DND-41 (cell line): Measurements from ENCODE around the gene AUTS2.

Experiments used
- ATAC-seq: fragments of 200-7000 bp; cut with Tn5 transposase; 3 replicates; pipeline ENCODE4 v1.9.1; 2021; ENCODE audit warnings: low read depth; ENCODE audit not compliant: insufficient read depth
- DNase-seq: peaks from one replicate; pipeline ENCODE4 v3.0.0-alpha.2; 2020
- H2AFZ ChIP-seq: 2 replicates; pipeline ENCODE4 v1.6.0; 2012; ENCODE audit warnings: low read depth, low read length
- H3K27ac ChIP-seq: 2 replicates; pipeline ENCODE4 v1.5.1; 2012; ENCODE audit warnings: low read length, inconsistent platforms
- H3K27me3 ChIP-seq: fragments of 200-600 bp; sonication (generic); 2 replicates; pipeline ENCODE4 v1.6.0; 2012; ENCODE audit warnings: low read length, mild to moderate bottlenecking, inconsistent platforms; ENCODE audit not compliant: insufficient read depth, poor library complexity
- H3K36me3 ChIP-seq: 2 replicates; pipeline ENCODE4 v1.5.1; 2012; ENCODE audit warnings: low read length, inconsistent platforms; ENCODE audit not compliant: insufficient read depth
- H3K4me1 ChIP-seq: 2 replicates; pipeline ENCODE4 v1.5.1; 2012; ENCODE audit warnings: mild to moderate bottlenecking, low read length; ENCODE audit not compliant: insufficient read depth
- H3K4me2 ChIP-seq: 2 replicates; pipeline ENCODE4 v1.6.0; 2012; ENCODE audit warnings: mild to moderate bottlenecking, moderate library complexity, low read length, inconsistent platforms; ENCODE audit not compliant: insufficient read depth
- H3K4me3 ChIP-seq, 2 experiments: fragments of 200-600 bp in 1 of 2; shearing (Covaris generic) in 1 of 2; 2 replicates each; pipeline ENCODE4 v1.5.1; 2012 to 2016; ENCODE audit warnings: inconsistent platforms in 2 of 2, low read length in 2 of 2, mild to moderate bottlenecking in 2 of 2, low read depth in 1 of 2, moderate library complexity in 1 of 2
- H3K79me2 ChIP-seq: 2 replicates; pipeline ENCODE4 v1.6.0; 2012; ENCODE audit warnings: low read length, inconsistent platforms; ENCODE audit not compliant: insufficient read depth
- H3K9ac ChIP-seq: 2 replicates; pipeline ENCODE4 v1.6.0; 2012; ENCODE audit warnings: low read depth, mild to moderate bottlenecking, inconsistent platforms, low read length, moderate library complexity
- H3K9me3 ChIP-seq: 2 replicates; pipeline ENCODE4 v1.5.1; 2012; ENCODE audit warnings: low read length, moderate library complexity, mild to moderate bottlenecking, inconsistent platforms; ENCODE audit not compliant: insufficient read depth, severe bottlenecking
- H4K20me1 ChIP-seq: 2 replicates; pipeline ENCODE4 v1.6.0; 2012; ENCODE audit warnings: low read length; ENCODE audit not compliant: insufficient read depth
- EZH2 ChIP-seq: IDR thresholded peaks from 3 replicates; pipeline ENCODE4 v1.6.1; 2012; ENCODE audit warnings: borderline replicate concordance, low read depth, mild to moderate bottlenecking, moderate library complexity, low read length, inconsistent platforms; ENCODE audit not compliant: severe bottlenecking
- TF ChIP-seq, protein P1 (sequence below): IDR thresholded peaks from 2 replicates; pipeline ENCODE4 v1.5.1; 2012; ENCODE audit warnings: borderline replicate concordance, low read length, moderate library complexity, mild to moderate bottlenecking; ENCODE audit not compliant: poor library complexity, severe bottlenecking; ENCODE audit errors: extremely low read depth

AUTS2 gene

DNA sequence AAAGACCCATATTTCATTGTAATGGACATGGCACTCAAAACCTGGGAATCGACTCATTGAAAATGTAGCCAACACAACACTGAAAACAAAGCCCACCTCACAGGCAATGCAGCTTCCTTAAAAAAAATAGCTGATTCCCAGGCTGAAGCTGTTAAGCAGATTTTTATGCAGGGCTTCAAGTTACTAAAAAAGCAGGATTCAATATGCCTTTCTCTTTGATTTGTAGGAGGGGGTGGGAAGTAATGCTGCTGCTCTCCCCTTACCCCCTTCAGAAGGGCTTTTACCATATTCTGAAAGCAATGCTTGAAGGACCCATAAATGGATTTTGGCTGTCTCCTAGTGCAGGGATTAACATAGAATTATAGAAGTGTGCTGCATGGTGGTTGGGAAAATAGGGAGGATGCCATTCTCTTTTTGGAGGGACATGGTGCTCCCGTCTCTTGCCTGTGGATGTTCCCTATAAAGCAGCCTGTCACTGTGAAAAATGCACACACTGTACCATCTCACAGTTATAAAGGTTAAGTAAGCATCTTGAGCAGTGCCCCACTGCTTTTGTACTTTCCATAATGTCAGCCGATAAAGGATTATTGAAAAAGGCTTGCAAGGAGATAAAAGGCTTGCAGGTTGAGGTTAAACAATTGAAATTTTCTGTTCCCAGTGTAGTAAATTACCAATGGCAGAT, 262.8 kb downstream of the AUTS2 start:
- no peak overlapping the region for H3K9ac ChIP-seq
- no peaks in the 10 kb centered on the region for H3K27me3 ChIP-seq
- TF ChIP-seq, protein P1, sequence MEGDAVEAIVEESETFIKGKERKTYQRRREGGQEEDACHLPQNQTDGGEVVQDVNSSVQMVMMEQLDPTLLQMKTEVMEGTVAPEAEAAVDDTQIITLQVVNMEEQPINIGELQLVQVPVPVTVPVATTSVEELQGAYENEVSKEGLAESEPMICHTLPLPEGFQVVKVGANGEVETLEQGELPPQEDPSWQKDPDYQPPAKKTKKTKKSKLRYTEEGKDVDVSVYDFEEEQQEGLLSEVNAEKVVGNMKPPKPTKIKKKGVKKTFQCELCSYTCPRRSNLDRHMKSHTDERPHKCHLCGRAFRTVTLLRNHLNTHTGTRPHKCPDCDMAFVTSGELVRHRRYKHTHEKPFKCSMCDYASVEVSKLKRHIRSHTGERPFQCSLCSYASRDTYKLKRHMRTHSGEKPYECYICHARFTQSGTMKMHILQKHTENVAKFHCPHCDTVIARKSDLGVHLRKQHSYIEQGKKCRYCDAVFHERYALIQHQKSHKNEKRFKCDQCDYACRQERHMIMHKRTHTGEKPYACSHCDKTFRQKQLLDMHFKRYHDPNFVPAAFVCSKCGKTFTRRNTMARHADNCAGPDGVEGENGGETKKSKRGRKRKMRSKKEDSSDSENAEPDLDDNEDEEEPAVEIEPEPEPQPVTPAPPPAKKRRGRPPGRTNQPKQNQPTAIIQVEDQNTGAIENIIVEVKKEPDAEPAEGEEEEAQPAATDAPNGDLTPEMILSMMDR: no peak
- TF ChIP-seq EZH2: no peak
- DNase-seq: no peak
- no peaks in the 10 kb centered on the region for H3K36me3 ChIP-seq
- H2AFZ ChIP-seq: no peak overlapping the region
- no peak overlapping the region for H3K4me3 ChIP-seq
- no peaks in the 10 kb centered on the region for H3K4me1 ChIP-seq
- H3K79me2 ChIP-seq: peaks cover 17% of the 10 kb centered on the region
- ATAC-seq: no peak
- no peak overlapping the region for H3K27ac ChIP-seq
- H3K9me3 ChIP-seq: no peaks in the 10 kb centered on the region
- H3K4me2 ChIP-seq: no peak overlapping the region
- H4K20me1 ChIP-seq: peaks cover 19% of the 10 kb centered on the region

DNA sequence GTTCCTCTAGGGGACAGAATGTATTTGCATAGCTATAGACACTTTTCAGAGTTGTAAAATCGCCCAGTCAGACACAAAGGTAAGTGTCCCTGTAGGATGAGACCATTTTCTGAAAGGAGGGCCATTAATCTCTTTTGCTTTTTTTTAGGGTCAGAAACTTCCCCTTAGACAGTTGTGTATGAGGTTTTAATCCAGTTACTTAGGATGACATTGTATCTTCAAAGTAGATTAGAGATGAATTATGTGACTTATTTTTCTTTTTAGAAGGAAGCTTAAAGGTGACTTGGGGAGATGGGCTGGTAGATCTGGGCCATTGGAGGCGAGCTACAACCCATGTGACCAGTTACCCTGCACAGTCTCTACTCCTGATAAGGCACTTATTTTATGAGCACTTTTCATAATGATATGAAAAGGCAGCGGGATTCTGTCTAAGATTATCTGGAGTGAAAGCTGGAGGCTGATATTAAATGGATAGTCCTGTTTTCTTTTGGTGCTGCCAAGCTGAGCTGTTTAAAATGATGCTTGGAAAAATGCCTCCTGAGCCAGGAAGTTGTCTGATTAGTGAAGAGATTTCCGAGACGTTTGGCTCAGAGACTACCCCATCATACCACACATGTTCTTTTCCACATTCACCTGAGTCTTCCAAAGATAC, 264.3 kb downstream of the AUTS2 start:
- Histone ChIP-seq H4K20me1 (peaks cover 22% of the 10 kb centered on the region), H2AFZ (no peak overlapping the region), H3K9me3 (no peaks in the 10 kb centered on the region), H3K4me1 (no peaks in the 10 kb centered on the region), H3K79me2 (peaks cover 11% of the 10 kb centered on the region), H3K4me3 (no peak overlapping the region), H3K4me2 (no peak overlapping the region), H3K36me3 (no peaks in the 10 kb centered on the region), H3K27me3 (no peaks in the 10 kb centered on the region), H3K27ac (no peak overlapping the region), H3K9ac (no peak overlapping the region)
- TF ChIP-seq EZH2: no peak
- TF ChIP-seq, protein P1: no peak
- ATAC-seq (no peak), DNase-seq (no peak)

DNA sequence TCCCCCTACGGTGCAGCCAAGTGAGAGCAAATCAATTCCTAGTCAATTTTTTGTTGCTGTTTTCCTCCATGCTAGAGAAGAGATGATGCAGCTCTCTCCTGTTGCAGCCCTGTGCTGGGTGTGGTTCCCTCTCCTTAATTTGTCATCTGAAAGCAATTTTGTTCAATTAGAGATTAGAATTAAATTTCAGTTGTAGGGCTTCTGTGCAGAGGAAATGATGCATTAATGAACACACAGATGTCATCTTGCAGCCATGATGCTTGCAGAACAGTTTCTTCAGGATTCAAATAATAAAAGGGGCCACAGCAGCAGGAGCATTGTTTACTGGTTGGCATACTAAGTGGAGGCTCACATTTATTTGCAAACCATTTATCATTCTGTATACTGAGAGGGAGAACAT, 266.0 kb downstream of the AUTS2 start:
- H3K27me3 ChIP-seq: no peaks in the 10 kb centered on the region
- peaks cover 10% of the 10 kb centered on the region for H3K79me2 ChIP-seq
- no peak for TF ChIP-seq EZH2
- TF ChIP-seq, protein P1: no peak
- H3K36me3 ChIP-seq: no peaks in the 10 kb centered on the region
- peaks cover 20% of the 10 kb centered on the region for H4K20me1 ChIP-seq
- no peak for ATAC-seq
- H3K27ac ChIP-seq: no peak overlapping the region
- DNase-seq: no peak
- no peak overlapping the region for H3K4me2 ChIP-seq
- H3K4me1 ChIP-seq: no peaks in the 10 kb centered on the region
- H3K4me3 ChIP-seq: no peak overlapping the region
- H3K9me3 ChIP-seq: no peaks in the 10 kb centered on the region
- H3K9ac ChIP-seq: no peak overlapping the region
- no peak overlapping the region for H2AFZ ChIP-seq
